GM21367 (cell line): Measurements from ENCODE around the gene PPME1.
"Not testable (repeated sequence)": the region's sequence is repeated elsewhere in the genome, so short reads cannot be mapped to it uniquely, and the experiment has no call there.

Source experiments
- ATAC-seq: cut with Tn5 transposase; IDR thresholded peaks from one replicate; pipeline ENCODE4 v1.9.1; 2021; ENCODE audit not compliant: unreplicated experiment

Gene PPME1

GRCh38 chr11:74170694-74171629 lies at the start of gene PPME1, which contains the start of gene C2CD3:
Gene PPME1, plus strand, starts transcription at chr11:74171289. Its CDS starts 133 bp downstream, at chr11:74171422.
Gene C2CD3, minus strand, starts transcription at chr11:74171002. Its CDS starts 210 bp downstream, at chr11:74170792.
- peak; percentile 89 for ATAC-seq

- ATAC-seq: no peak
These were observed 49.3 kb upstream of the PPME1 start for GRCh38 chr11:74121804-74122203.

GRCh38 chr11:74123008-74123448 lies 48.1 kb upstream of the PPME1 start:
- ATAC-seq: no peak

GRCh38 chr11:74129121-74129520 lies 42.0 kb upstream of the PPME1 start:
- ATAC-seq: not testable (repeated sequence)

- ATAC-seq: no peak
These were observed 38.3 kb upstream of the PPME1 start for GRCh38 chr11:74132833-74133232.

- no peak for ATAC-seq
These were observed 37.7 kb upstream of the PPME1 start for GRCh38 chr11:74133436-74133835.

- no peak for ATAC-seq
These were observed 36.4 kb upstream of the PPME1 start for GRCh38 chr11:74134661-74135060.

GRCh38 chr11:74135127-74135840 lies 35.8 kb upstream of the PPME1 start:
- ATAC-seq: no peak

- ATAC-seq: no peak
These were observed 33.1 kb upstream of the PPME1 start for GRCh38 chr11:74138021-74138420.

GRCh38 chr11:74138572-74138971 lies 32.5 kb upstream of the PPME1 start:
- no peak for ATAC-seq

GRCh38 chr11:74139151-74139918 lies 31.8 kb upstream of the PPME1 start:
- no peak for ATAC-seq

GRCh38 chr11:74139919-74140431 lies 31.1 kb upstream of the PPME1 start:
- not testable (repeated sequence) for ATAC-seq

GRCh38 chr11:74141241-74141695 lies 29.8 kb upstream of the PPME1 start:
- ATAC-seq: no peak

- ATAC-seq: no peak
These were observed 29.2 kb upstream of the PPME1 start for GRCh38 chr11:74141908-74142307.

- ATAC-seq: no peak
These were observed 28.5 kb upstream of the PPME1 start for GRCh38 chr11:74142624-74143023.

GRCh38 chr11:74144592-74144991 lies 26.5 kb upstream of the PPME1 start:
- no peak for ATAC-seq

GRCh38 chr11:74147199-74147929 lies 23.7 kb upstream of the PPME1 start:
- ATAC-seq: no peak

- no peak for ATAC-seq
These were observed 17.9 kb upstream of the PPME1 start for GRCh38 chr11:74153224-74153623.

GRCh38 chr11:74154620-74155281 lies 16.3 kb upstream of the PPME1 start:
- ATAC-seq: no peak

GRCh38 chr11:74157169-74157568 lies 13.9 kb upstream of the PPME1 start:
- ATAC-seq: no peak
